Measurements from ENCODE around the gene ADGRL3. TPM values are rescaled to one million over a fixed set of nuclear protein-coding genes. Genes with fewer than 3 reads are reported as not detected.

Gene ADGRL3
- polyA plus RNA-seq, 5 donors: 11.6 to 20.6 (median 19.9) TPM

DNA sequence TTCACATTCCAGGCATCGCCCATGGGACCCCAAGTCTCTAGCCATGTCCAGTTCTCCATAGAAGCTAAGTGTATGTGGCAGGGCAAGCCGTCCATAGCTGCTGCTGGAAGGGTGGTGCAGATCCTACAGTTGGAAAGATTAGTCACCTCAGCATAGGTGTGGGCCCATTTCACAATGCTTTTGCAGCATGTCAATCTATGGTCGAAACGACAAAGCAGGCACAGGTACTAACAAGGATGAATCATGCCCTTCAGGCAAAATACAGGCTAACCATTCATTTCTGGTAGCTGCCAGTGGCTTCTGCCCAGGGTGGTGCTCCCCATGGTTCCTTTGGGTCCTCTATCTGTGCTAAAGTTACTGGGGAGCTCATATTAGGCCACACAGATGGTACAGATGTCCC, 225.2 kb downstream of the ADGRL3 start:
- DNase-seq: no peak

DNA sequence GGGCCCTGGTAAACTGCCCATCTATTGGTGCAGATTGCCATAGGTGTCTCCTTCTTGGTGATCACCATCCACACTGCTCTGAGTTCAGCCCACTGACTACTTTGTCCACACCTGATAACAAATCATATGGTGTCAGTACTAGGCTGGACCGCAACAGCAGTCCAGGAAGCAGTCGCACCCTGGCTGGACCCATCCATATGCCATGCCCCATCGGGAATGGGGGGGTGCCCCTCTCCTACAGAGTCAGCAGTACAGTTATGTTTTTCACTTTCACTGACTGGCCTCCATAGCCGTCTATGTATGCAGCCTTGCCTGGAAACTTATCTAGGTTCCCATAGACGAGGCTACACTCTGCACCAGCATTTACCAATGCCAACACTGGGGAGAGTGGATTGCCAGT, 226.1 kb downstream of the ADGRL3 start:
- no peak for DNase-seq

DNA sequence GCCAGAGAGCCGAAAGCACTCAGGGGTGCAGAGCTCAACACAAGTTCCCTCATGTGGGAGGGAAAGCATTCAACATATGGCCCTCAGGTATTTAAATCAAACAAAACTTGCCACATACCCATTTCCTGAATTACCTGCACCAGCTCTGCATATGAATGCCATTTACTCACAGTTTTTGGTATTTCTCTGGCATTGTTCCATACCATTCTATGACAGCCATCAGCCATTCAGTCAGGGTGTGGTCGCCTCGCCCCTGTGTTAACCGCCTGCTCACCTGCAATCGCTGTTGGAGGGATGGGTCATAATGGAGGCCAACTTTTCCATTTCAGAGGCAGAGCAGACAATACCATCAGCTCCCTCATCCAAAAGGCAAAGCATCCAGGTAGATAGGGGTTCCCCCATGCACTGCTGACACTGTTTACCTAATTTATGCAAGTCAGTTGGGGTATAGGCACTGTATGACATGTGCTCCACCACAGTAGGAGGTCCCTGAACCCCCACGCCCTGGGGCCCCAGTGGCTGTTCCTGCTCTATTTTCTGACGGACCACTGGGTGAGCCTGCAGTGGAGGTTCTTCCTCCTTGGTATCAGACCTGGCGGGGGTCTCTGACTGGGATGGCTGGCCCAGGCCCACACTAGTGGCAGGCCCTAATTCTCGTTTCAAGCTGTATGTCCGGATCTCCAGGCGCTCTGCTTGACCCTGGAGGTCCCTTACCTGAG, 227.1 kb downstream of the ADGRL3 start:
- DNase-seq: no peak

DNA sequence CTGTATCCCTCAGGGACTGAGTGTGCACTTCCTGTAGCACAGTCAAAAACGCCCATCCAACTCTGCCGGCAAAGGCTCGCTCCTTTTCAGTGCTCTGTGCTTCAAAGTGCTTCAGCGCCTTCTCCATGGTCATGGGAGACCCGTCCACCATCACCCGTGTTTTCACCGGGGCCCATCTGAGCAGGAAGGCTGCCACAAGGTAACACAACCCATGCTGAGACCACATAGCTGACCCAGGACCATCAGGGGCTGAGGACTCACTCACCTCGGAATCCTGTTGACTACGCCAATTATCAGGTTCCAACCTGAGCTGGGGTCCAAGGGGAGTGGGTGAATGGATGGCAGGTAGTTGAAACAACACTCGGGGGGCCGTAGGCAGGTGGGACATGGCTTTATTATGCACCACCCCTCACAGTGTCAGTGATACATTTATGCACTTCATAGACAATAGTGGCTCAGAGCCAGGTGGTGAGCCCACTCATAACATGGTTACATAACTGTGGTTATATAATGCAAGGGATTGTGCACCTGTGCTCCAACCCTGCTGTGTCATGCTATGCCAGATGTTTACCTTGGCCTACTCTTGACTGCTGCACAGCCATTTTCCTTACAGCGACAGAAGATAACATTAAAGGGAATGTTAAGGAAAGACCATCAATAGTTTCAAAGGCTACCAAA, 227.8 kb downstream of the ADGRL3 start:
- DNase-seq: no peak

DNA sequence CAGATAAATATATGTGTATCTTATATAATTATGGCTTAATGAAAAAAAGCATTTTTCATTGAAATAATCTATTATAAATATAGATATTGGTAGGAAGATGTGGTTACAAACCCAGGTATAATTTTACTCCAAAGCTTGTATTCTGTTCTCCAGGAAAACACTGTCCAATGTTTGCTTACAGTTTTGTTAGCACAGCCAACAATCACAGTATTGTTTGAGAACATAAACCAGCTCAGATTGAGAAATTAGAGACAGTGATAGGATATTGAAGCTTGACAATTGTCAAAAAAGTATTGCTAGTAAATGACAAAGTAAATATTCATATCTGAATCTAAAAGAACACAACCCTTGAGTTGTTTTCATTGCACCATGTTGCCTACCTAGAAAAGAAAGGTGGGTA, 228.8 kb downstream of the ADGRL3 start:
- DNase-seq: no peak

DNA sequence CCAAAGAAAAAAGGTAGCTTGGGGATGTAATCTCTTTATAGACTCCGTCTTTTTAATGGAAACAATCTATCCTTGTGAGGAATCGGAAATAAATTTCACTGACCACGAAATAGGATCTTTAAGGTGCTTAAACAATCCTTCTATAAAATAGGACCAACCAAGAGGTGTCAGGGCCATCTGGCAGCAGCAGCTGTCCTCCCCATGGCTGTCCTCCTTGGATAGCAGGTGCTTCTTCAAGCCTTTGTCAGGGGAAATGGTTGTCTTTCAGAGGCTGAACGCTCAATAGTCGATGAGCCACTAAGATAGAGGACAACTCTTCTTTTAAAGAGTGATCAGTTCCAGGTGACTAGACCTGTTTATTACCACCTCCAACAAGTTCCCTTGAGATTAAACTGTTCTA, 231.0 kb downstream of the ADGRL3 start:
- DNase-seq: no peak

DNA sequence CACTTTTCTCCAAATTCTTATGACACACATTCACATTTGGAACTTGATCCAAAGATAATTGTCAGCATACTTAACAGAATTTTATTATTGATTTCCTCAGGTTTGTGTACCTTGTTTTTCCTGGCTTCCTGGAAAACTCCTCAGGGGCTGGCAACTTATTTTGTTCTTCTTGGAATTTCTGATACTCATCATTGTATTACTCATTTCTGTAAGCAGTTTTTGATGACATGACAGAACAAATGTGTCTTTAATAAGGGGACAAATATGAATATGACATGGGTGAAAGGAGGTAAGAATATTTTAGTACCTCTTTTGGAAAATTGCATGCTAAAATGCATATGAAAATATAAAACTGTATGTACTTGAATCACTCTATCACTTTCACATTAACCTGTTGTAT, 237.8 kb downstream of the ADGRL3 start:
- DNase-seq: no peak

DNA sequence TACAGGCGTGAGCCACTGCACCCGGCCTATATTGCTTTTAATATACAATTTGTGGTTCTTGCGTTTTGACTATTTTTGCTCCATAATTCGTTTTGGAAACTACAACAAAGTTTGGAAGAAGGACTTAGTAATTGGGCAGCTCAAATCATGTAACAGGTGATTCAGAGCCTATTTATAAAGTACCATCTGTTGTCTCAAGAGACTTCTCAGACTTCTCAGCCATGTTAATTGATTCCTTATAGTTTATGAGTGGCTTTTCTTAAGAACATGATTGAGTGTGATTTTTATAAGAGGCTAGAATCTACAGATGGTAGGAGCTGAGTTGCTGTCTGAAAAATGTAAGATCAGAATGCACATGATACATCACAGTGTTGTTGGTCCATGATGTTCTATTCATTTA, 240.2 kb downstream of the ADGRL3 start:
- no peak for DNase-seq

DNA sequence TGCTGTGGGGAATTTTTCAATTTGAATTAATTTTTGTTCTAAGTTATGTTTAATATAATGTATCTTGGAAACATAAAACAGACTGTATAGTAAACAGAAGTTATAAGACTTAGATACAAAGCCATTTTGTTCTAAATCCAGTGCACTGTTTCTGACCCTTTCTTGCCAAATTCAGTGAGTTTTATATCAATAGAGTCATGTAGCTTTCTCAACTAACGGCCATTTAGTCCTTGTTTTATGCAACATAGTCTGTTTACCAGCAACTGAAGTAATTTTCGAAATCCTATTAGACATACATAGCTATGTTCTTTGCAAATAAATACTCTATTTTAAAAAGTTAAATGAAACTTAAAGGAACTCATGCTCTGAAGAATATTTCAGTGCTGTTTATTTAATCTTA, 242.8 kb downstream of the ADGRL3 start:
- DNase-seq: peak in 1 of 2 donors; percentile 11

DNA sequence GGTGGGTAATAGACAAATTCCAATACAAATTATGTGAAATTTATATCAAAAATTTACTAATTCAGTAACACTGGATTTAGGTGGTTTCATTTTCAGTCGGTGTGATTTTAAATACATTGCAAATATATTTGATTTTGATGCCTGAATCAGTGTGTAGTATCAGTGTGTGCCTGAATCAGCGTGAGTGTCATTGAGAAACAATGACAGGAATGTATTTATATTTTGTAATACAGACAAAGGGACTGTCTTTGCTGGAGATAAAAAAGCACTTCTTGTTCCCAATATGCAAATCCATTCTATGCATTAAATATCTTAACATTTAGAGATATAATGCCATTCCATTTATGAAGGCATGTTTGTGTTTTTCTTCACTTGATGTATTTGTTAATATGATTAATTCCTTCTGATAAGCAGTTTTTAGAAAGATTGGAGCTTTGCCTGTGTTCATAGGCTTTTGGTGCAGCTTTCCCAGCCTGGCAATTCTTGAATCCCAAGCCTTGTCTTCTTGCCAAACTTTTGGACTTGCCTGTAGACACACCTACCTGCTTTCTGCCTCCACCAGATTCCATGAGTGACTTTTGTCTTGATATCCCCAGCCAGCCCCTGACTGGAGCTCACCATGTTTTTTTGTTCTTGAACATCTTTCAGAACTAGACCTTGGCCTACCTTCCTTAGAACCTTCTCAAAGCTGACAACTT, 243.8 kb downstream of the ADGRL3 start:
- DNase-seq: no peak

DNA sequence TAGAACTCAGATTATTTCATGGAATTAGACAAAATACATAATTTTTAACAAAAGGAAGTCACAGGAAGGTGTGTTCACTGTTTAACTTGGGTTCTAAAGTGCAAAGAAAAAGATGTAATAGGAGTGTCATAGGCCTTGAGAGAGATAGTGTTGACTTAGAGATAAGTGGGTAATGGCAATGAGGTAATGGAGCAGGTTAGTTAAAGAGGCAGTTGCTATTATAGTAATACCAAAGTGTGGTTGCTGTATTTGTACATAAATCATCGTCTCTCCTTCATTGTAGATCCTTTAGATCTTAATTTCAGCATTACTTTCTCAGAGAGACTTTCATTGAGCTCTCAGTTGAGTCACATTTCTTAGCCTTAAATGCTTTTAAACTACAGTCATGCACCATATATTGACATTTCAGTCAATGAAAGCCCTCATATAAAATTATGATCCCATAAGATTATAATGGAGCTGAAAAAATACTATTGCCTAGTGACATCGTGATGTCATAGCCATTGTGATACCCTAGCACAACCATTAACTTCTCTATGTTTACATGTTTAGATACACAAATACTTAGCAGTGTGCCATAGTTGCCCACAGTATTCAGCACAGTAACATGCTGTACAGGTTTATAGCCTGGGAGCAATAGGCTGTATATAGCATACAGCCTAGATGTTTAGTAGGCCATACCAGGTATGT, 245.4 kb downstream of the ADGRL3 start:
- DNase-seq: no peak

DNA sequence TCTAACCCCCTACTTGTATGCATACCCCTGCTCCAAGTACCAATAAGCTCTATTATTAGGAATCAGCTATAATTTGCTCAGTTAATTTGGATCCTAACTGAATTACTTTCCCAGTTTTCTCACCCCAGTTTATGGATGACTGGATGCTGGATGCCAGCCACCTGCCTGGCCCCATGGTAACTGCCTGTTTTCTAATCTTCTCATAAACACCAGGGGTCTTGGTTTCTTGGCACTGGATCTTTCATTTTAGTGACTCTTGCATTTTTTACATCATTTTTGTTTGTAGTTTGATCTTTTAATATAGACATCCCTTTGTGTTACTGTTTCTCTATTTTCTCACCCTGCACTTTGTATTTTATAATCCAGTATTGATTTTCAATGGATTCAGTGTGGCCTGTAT, 246.8 kb downstream of the ADGRL3 start:
- no peak for DNase-seq

DNA sequence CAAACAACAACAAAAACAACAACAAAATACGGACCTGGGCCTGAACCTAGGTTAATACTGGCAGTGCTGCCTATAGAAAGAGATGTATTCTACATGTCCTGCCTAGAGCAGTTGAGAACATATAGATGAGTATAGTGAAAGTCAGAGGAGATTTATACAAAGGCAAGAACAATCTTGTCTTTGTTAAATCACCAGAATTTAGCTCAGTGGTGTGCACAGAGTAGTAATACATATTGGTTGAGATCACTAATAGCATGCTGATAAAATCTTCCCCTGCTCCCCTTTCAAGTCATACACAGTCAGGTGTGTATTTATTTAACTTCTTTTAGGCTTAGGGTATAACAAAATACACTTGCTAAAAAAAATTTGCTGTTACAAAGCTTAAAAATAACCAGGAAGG, 247.8 kb downstream of the ADGRL3 start:
- no peak for DNase-seq

DNA sequence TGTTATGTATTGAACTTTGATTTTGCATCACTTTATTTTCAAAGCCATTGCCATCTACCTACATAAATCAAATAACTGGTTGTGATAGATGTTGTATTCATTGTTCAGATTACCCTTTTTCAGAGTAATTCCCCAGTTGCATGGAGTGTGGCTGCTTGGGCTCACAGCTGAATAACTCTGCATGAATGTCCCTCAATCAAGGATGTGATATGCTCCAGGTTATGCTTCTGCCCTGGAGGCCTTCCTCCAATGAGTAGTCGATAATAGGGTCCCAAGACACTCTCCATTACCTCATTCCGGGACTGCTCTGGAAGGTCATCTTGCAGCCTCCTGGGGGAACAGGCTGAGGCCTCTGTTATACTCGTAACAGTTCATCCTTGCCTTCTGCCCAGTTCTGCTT, 251.8 kb downstream of the ADGRL3 start:
- DNase-seq: no peak

DNA sequence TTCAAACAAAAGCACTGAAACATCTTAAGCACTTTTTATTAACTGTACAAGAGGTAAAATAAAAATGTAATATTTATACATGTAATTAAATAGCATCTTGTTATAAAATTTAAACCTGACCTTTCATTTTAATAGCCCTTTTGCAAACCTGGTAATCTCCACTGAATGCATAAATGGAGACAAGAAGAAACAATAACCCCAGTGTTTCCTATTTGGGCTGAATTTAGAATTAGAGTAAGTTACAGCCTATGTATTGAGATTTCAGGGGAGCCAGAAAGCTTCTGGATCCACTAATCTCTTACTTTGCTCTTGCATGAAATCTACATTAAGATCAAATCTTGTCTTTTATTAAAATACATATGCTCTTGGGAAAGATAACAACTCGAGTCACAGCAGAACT, 261.8 kb downstream of the ADGRL3 start:
- DNase-seq: no peak

DNA sequence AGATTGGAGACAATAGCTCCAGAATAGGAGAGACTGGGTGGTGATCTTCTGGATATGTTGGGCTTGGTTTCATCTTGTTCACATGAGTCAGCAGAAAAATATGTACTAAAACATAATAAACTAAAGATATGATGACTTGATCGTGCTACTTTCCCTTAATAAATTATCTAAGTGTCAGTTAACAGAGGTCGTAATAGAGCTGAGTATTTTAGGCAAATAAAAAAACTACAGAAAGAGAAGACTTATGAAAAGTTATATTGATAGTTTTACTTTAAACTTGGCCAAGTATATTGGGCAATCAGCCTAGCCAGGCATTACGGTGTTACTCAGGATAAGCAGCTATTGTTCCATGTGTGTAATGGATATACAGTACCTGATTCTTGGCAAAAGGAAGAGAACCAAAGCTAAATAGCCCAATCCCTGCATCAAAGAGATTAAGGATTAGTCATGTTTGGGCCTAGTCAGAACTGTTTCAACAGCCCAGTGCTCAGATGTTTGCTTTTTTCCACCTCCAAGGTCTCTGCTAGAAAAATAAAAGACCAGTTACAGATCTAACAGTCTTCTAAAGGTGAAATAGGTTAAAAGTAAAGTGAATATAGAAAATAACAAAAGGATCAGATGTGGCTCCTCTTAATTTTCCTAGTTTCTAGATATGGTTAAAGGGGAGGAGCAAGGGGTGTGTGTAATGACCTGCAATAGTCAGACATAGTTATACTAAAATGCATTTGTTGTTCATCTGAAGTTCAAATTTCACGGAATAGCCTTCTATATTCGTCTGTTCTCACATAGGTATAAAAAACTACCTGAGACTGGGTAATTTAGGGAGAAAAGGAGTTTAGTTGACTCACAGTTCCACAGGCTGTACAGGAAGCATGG, 262.6 kb downstream of the ADGRL3 start:
- DNase-seq: no peak

DNA sequence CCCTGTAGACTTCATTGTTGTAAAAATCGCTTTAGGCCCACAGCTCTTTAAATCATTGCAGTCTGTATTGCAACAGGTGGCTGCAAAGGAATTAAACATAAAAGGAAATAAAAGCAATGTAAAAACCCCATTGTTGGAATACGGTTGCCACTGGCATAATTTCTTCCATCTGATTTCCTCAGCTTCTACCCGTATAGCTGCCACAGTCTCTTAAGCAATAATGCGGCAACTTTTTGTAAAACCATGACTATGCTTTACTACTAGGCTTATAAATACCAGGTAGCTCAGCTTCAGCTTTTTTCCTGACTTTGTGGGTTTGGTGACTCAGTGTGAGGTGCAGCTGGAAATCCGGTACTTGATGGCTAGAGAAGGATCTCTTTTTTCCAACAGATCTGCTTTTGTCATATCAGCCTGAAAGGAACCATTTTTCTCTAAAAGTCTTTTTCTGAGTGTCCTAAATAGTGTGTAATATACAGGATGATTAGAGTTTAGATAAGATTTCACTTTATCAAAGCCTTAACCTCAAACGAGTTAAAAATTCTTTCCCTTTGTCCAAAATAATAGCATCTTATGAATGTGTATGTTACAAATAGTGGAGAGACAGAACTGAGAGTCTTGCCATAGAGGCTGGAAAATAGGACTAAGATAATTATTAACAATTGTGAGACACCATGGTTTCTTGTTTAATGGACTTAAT, 268.0 kb downstream of the ADGRL3 start:
- DNase-seq: no peak

DNA sequence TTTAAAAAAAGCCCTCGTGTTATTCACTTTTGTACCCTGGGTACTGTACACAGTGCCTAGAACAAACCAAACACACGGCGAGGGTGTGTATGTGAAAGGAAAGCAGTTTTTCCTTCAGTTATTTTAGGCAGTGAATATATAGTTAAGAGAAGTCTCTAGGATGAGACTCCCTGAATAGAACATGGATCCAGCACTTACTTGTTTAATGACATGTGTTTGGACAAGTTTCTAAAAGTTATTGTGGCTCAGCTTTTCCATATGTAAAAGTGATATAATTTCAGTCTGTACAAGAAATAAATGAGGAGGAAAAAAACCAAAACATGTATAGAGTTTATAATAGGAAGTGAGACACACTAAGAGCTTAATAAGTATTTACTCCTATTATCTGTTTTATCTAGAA, 273.2 kb downstream of the ADGRL3 start:
- DNase-seq: no peak

DNA sequence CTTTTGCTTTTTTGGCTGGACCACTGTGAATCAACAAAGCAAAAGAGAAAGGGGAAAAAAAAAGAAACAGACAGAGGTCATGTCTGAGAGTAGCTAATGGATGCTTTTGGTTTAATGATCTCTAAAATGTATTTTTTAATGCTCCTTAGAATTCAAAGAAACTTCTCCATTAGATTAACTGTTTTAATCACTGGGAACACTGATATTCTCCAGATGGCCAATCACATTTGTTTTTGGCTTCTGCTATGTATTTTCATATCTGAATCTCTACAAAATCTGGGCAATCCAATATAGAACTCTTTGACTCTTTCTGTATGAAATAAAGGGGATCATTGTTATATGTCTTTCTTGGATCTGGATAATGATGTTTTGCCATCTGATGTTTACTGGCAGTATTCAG, 278.2 kb downstream of the ADGRL3 start:
- DNase-seq: peak in 1 of 2 donors; percentile 5

DNA sequence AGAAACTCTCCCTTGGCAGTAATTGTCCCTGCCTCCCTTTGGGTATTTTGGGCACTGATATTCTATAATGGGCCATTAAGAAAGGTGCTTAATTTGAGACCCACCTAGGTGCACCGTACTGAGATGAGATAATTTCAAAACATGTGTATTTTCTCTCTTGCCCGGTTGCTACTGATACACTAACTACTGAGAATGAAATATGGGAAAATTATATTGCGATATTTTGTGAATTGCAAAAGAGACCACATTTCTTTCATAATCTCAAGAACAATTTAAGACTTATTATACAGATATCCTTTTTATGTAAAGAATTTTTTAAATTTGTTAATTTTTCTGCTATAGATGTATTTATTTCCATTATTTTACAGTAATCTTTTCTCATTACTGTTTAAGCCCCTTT, 284.9 kb downstream of the ADGRL3 start:
- DNase-seq: peak in 1 of 2 donors; percentile 6

DNA sequence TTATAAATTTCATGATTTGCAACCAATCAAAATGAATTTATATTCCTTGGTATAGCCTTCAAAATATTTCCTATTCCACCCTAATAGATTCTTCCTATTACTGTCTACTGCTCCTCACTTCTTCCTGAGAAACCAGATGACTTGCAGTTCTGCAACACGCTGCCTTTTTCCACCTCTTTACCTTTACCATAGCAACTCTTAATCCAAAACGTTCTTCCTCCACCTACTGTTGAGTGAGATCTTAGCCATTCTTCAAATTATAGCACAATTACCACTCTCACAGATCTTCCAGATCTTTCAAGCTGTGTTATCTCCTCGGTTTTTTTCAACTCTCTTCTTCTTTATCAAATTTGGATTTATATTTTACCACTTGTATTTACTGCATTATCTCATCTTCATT, 289.8 kb downstream of the ADGRL3 start:
- DNase-seq: no peak

All from right lung (tissue), 5 donors.